Activated CD4-positive, alpha-beta memory T cell treated with anti-CD3 and anti-CD28 coated beads, Interleukin-2, amount 10 ng/mL, durations not matched to agents 7 days and 5 days (primary cell): ENCODE measurements around the gene PGM5. TPM values are rescaled to one million over a fixed set of nuclear protein-coding genes. Genes with fewer than 3 reads are reported as not detected.

Source experiments
- CTCF ChIA-PET: fragments of 350-600 bp; sonication (Branson Sonifier 250); formaldehyde crosslinking; loops from one replicate; lab custom pipeline; 2021; ENCODE audit warnings: antibody characterized with exemption, inconsistent platforms; lab: Charles Lee
- POLR2A ChIA-PET: fragments of 350-600 bp; sonication (Branson Sonifier 250); formaldehyde crosslinking; loops from one replicate; lab custom pipeline; 2021; ENCODE audit warnings: antibody characterized with exemption; lab: Charles Lee
- DNase-seq: peaks from one replicate; pipeline ENCODE4 v3.0.0-alpha.2; 2020
- H3K27ac Mint-ChIP-seq: one replicate; pipeline ENCODE4 v1.8.0; 2021; ENCODE audit warnings: mild to moderate bottlenecking, mixed read lengths
- H3K27me3 Mint-ChIP-seq: one replicate; pipeline ENCODE4 v1.8.0; 2021; ENCODE audit warnings: mixed read lengths
- H3K36me3 Mint-ChIP-seq: one replicate; pipeline ENCODE4 v1.8.0; 2021; ENCODE audit warnings: low read depth, mixed read lengths
- H3K4me1 Mint-ChIP-seq: one replicate; pipeline ENCODE4 v1.8.0; 2021; ENCODE audit warnings: mixed read lengths
- H3K4me3 Mint-ChIP-seq: one replicate; pipeline ENCODE4 v1.8.0; 2021; ENCODE audit warnings: mild to moderate bottlenecking, mixed read lengths
- H3K9me3 Mint-ChIP-seq: one replicate; pipeline ENCODE4 v1.8.0; 2021; ENCODE audit warnings: mixed read lengths
- total RNA-seq, 2 experiments: library from RNA; stranded (reverse); gene quantifications; one replicate each; pipeline ENCODE4 v1.2.3, GENCODE V29; 2021

PGM5 gene
- total RNA-seq, 2 experiments from 2014 or later = not detected

DNA sequence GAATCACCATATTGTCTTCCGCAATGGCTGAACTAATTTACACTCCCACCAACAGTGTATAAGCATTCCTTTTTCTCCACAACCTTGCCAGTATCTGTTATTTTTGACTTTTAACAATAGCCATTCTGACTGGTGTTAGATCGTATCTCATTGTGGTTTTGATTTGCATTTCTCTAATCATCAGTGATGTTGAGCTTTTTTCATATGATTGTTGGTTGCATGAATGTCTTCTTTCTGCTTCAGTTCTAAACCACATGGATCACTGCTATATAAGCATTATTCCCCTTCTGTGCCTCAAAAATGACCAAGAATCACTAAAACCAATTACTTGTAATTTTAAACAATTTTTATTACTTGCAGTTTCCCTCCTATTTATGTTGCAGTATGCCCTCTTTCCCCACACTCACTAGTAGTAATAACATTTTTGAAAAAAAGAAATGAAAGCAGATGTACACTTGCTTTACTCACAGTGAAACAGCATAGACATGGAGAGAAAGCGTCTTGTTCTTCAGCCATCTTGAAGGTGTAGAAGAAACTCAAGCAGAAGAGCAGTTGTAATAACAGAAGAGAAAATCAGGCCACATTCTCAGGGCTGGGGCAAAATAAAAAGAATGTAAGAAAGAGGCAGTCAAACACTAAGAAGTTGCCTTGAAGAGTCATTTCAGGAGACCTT, 188.8 kb downstream of the PGM5 start:
- H3K4me1 Mint-ChIP-seq = peaks cover 16% of the 10 kb centered on the region
- no peaks in the 10 kb centered on the region for H3K9me3 Mint-ChIP-seq
- ChIA-PET CTCF (no interaction called here), POLR2A (no interaction called here)
- H3K27ac Mint-ChIP-seq = no peak overlapping the region
- peaks cover 16% of the 10 kb centered on the region for H3K27me3 Mint-ChIP-seq
- H3K4me3 Mint-ChIP-seq = no peak overlapping the region
- DNase-seq = no peak
- no peaks in the 10 kb centered on the region for H3K36me3 Mint-ChIP-seq

DNA sequence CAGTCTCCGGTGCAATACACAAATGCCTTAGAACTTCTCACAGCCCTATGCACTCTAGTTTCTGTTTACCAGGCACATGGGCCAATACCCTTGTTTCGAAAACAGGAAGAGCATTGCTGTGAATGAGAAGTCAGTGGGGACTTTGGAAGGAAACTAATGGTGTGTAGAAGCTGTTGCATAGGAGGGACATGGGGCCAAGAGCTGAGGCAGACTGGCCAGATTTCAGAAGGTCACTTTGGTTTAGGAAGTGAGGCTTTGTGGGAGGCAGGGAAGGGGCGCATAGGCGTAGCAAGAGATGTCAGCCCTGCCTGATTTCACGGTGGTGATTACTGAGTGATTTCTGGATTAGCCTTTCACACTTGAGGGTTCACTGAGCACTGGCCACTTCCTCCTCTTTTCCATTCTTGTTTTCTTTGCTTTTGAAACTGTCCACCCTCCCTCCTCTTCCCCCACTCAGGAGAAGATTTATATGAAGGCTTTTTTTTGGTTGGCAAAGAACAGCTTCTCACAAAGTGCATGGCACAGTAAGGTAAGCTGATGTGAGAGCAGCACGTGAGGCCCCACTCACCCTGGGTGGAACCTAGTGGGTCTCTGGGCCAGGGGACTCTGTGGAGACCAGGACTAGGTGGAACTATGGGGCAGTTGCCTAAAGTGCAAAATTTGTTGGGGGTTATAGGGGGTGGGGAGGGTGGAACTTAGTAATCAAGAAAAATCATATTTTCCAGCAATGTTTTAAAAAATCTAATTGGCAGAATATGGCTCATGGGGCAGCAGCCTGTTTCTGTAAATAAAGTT, 190.4 kb downstream of the PGM5 start:
- H3K27me3 Mint-ChIP-seq = peaks cover 18% of the 10 kb centered on the region
- peak overlapping the region; percentile 24 for H3K27ac Mint-ChIP-seq
- H3K4me1 Mint-ChIP-seq = peaks cover 16% of the 10 kb centered on the region
- H3K9me3 Mint-ChIP-seq = no peaks in the 10 kb centered on the region
- POLR2A ChIA-PET = no interaction called here
- CTCF ChIA-PET = interaction anchor here (1.0 kb wide), 1 partner anchor 13 kb away, joined by 3 read pairs; no protein-coding TSS in a partner anchor
- no peak overlapping the region for H3K4me3 Mint-ChIP-seq
- no peaks in the 10 kb centered on the region for H3K36me3 Mint-ChIP-seq
- DNase-seq = peak; percentile 18

DNA sequence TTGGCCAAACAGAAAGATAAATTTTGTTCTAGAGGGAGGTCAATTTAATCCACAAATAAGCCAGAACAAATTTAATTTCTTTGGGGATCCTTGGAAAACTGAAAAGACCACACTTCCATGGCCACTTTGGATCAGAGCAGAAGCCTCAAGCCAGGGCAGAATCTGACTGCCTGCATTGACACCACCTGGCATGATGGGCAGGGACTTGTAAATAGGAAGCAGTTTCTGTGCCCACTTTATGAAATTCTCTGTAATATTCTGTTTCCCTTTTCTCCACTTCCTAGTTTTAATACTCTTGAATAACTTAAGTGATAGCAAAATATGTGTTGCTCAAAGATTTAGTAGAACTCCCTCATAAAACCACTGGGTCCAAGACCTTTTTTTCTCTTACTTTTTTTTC, 191.0 kb downstream of the PGM5 start:
- no peak overlapping the region for H3K4me3 Mint-ChIP-seq
- H3K4me1 Mint-ChIP-seq = peaks cover 16% of the 10 kb centered on the region
- ChIA-PET CTCF (interaction anchor here (1.0 kb wide), 1 partner anchor 12 kb away, joined by 3 read pairs; no protein-coding TSS in a partner anchor), POLR2A (no interaction called here)
- H3K9me3 Mint-ChIP-seq = no peaks in the 10 kb centered on the region
- no peak for DNase-seq
- H3K36me3 Mint-ChIP-seq = no peaks in the 10 kb centered on the region
- peaks cover 18% of the 10 kb centered on the region for H3K27me3 Mint-ChIP-seq
- H3K27ac Mint-ChIP-seq = no peak overlapping the region

DNA sequence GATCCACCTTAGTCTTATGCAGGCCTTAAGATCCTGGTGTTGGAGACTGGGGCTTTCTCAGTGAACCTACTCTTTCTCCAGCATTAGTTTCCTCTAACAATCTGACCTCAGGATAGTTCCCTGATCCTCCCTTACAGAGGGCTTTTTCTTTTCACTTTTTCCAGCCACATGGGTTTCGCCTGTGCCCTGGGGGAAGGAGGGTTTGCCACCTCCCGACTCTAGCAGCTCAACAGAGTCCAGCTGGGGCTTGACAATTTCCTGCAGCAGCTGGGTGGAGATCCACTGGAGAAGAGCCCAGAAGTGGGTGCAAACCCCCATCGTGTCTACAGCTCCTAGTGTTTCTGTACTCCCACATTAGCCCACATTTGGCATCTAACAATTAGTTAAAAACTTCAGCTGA, 191.8 kb downstream of the PGM5 start:
- no peak overlapping the region for H3K4me3 Mint-ChIP-seq
- no peak overlapping the region for H3K27ac Mint-ChIP-seq
- DNase-seq = no peak
- CTCF ChIA-PET = no interaction called here
- H3K27me3 Mint-ChIP-seq = peaks cover 21% of the 10 kb centered on the region
- peaks cover 19% of the 10 kb centered on the region for H3K4me1 Mint-ChIP-seq
- POLR2A ChIA-PET = no interaction called here
- no peaks in the 10 kb centered on the region for H3K9me3 Mint-ChIP-seq
- no peaks in the 10 kb centered on the region for H3K36me3 Mint-ChIP-seq

DNA sequence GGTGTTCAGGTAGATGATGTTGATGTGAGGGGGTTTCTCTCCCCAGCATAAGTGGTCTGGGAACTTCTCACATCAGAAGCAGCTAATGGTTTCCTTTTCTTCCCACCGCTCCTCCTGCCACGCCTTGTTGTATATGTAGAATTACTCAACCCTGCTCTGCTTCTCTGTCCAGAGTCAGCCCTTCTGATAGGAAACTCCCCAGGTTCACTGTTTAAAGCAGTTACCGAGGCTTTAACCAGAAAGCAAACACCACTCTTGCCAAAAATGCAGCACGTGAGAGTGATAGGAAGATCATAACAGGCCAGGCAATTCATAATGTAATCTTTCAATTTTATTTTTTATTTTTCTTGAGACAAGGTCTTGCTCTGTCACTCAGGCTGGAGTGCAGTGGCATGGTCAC, 194.8 kb downstream of the PGM5 start:
- DNase-seq = no peak
- POLR2A ChIA-PET = no interaction called here
- H3K27me3 Mint-ChIP-seq = peaks cover 27% of the 10 kb centered on the region
- no peaks in the 10 kb centered on the region for H3K9me3 Mint-ChIP-seq
- CTCF ChIA-PET = no interaction called here
- peaks cover 14% of the 10 kb centered on the region for H3K4me1 Mint-ChIP-seq
- H3K36me3 Mint-ChIP-seq = no peaks in the 10 kb centered on the region
- no peak overlapping the region for H3K4me3 Mint-ChIP-seq
- H3K27ac Mint-ChIP-seq = no peak overlapping the region

DNA sequence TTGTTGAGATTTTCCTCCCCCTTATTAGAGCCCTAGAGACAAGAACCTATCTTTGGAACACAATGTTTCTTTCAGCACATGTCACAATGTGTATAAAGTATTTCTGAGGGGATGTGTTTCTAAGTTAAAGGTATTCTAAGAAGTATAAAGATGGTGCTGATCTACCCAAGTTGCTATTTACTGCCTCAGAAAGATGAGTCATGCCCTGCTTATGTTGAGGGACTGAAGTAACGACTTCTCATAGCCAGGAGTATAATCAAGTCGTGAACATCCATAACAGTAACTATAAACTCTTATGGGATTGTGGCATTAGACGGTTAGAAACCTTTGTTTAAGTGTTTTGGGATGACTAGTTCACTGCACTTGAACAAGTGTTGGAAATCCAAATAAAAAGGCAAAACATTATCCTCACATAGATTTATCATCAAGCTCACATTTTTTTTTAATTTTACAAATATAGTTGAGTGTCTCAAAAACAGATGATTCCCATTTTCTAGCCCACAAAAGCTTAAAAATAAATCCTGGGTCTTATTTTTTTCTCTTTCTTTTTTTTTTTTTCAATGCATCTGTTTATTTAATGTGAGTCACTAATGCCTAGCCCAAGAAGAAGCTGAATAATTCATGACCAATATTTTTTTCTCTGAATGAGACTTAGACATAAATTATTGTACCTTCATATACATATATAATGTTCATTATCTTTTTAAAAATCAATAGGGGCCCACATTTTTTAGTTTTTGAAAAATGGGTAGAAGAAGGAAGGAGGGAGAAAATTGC, 196.5 kb downstream of the PGM5 start:
- Mint-ChIP-seq H3K4me3 (no peak overlapping the region), H3K9me3 (no peaks in the 10 kb centered on the region), H3K27me3 (peaks cover 32% of the 10 kb centered on the region), H3K27ac (no peak overlapping the region), H3K36me3 (no peaks in the 10 kb centered on the region), H3K4me1 (peaks cover 3% of the 10 kb centered on the region)
- no peak for DNase-seq
- ChIA-PET CTCF (interaction anchor here (0.7 to 1.3 kb wide), 3 partner anchors 9 to 16 kb away, joined by 3 to 4 read pairs (median 3); no protein-coding TSS in a partner anchor), POLR2A (no interaction called here)

DNA sequence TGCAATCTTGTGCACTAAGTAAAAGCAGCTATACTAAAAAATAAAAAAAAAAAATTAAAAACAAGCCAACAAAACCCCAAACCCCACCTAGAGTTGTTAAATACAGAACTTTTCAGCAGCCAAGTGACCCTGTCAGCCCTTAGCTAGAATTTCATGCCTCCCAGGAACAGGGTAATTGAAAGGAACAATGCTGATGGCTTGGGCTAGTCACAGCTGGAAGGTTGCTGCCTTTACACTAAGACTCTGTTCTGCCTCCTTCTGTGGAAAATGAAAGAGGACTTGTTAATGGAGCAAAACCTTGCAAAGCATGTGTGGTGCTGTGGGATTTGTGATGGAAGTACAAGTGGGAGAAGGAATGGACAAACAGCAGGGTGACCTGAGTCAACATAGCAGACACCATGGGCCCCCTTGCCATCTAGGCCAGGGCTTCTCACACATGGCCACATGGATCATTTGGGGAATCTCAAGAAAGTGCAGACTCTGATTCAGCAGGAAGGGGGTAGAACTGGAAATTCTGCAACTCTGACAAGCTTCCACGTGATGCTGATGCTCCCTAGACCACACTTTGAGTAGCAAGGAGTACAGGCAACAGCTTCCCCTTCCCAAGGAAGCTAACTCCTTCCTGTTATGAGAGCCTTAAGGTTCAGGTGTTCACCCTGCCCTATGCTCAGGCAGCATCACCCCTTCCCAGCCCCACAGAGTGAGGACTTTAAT, 199.2 kb downstream of the PGM5 start:
- peaks cover 15% of the 10 kb centered on the region for H3K4me1 Mint-ChIP-seq
- no peaks in the 10 kb centered on the region for H3K36me3 Mint-ChIP-seq
- DNase-seq = no peak
- H3K9me3 Mint-ChIP-seq = no peaks in the 10 kb centered on the region
- ChIA-PET POLR2A (no interaction called here), CTCF (interaction anchor here (1.8 kb wide), 1 partner anchor 13 kb away, joined by 4 read pairs; no protein-coding TSS in a partner anchor)
- H3K4me3 Mint-ChIP-seq = no peak overlapping the region
- peaks cover 32% of the 10 kb centered on the region for H3K27me3 Mint-ChIP-seq
- no peak overlapping the region for H3K27ac Mint-ChIP-seq

DNA sequence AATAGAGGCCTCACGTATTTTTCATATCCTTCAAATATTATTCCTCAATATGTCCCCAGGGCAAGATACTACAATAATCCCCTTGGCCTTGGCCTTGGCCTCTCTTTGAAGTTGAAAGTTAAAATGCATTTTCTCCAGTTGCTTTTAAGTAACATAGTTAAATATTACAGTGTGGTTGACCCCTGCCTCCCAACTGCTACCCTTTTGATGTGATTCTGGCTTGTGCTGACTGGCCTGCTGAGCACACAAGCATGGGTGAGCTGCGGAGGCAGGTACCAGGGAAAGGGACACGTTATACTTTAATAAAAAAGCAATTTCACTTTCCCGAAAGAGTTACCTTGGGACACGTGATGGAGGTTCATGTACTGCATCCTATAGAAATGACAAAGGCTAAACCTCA, 202.1 kb downstream of the PGM5 start:
- Mint-ChIP-seq H3K9me3 (no peaks in the 10 kb centered on the region), H3K27me3 (peaks cover 22% of the 10 kb centered on the region), H3K27ac (no peak overlapping the region), H3K4me1 (peaks cover 15% of the 10 kb centered on the region), H3K4me3 (no peak overlapping the region), H3K36me3 (no peaks in the 10 kb centered on the region)
- ChIA-PET CTCF (no interaction called here), POLR2A (no interaction called here)
- no peak for DNase-seq

DNA sequence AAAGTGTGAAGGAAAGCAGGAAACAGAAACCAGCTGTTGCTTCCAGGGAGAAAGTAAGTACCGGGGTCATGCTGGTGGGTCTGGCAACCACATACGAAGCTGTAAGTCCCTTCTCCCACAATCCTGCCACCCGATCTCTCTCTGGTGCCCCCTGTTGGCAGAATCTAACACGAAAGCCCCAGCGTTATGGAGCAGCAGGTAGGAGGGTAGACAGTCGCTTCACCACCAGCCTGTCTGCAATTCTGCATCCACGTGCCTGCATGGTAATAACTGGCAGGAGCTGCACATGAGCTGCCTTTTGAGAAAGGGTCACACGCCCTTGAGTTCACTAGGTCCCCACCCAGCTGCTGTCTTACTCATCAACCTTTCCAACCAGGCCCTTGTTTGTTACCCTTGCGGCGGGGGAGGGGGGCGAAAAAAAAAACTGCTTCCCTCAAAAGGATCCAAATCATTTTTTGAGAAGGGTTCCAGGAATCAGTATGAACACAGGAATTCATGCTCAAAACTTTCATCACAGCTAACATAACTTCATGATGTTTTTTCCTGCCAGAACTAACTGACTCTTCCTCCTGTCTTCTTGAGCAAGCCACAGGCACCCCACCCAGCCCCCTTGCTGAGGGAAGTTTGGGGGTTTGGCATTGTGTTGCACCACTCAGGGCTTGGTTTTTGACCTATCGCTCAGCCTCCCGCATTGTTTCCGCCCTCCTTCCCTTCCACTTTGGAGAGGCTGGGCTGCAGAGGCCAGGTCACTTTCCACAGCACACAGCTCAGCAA, 203.8 kb downstream of the PGM5 start:
- peaks cover 15% of the 10 kb centered on the region for H3K4me1 Mint-ChIP-seq
- no peaks in the 10 kb centered on the region for H3K36me3 Mint-ChIP-seq
- no peaks in the 10 kb centered on the region for H3K9me3 Mint-ChIP-seq
- ChIA-PET POLR2A (interaction anchor here (0.6 kb wide), 2 partner anchors 235 to 361 kb away, joined by 3 read pairs; no protein-coding TSS in a partner anchor), CTCF (interaction anchor here (0.8 to 1.7 kb wide), 10 partner anchors 8 to 969 kb away, joined by 3 to 18 read pairs (median 3); no protein-coding TSS in a partner anchor)
- no peak overlapping the region for H3K4me3 Mint-ChIP-seq
- no peak overlapping the region for H3K27ac Mint-ChIP-seq
- peak; percentile 58 for DNase-seq
- peaks cover 13% of the 10 kb centered on the region for H3K27me3 Mint-ChIP-seq

DNA sequence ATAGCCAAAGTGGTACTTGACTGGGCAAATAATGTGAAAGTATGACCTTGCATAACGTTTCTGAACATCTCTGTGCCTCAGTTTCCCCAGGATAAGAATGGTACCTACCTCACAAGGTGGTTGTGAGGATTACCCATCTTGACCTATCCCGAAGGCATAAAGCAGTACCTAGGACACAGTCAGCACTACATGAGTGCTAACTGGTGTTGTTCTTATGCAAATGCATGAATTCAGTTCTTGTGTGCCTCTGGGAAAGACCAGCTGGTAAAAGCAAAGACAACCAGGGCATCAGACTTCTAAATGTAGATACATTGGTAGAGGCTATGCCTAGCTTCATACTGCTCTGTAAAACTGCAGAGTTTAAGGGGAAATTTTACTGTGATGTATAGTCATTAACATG, 206.1 kb downstream of the PGM5 start:
- no peak for DNase-seq
- Mint-ChIP-seq H3K4me1 (peaks cover 15% of the 10 kb centered on the region), H3K9me3 (no peaks in the 10 kb centered on the region), H3K27ac (no peak overlapping the region), H3K27me3 (peaks cover 9% of the 10 kb centered on the region), H3K36me3 (no peaks in the 10 kb centered on the region), H3K4me3 (no peak overlapping the region)
- CTCF ChIA-PET = interaction anchor here (0.8 kb wide), 3 partner anchors 9 to 43 kb away, joined by 3 to 4 read pairs (median 3); no protein-coding TSS in a partner anchor
- POLR2A ChIA-PET = no interaction called here

DNA sequence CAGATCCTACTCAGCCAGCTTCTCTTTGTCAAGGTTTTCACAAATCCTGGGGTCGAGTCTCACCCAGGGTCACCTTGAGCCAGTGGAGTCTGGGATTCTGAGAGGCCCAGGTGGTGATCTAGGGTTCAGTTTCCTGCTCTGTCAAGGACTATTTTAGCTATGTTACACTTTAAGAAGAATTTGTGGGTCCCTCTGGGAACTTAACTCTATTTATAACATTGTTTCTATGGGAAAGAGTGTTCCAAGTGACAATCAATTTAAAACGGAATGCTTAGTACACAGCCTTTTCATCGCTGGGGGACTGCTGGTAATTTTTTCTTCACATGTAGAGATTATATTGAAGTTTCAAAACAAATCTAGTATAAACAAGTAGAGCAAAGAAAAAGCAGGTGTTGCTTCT, 211.2 kb downstream of the PGM5 start:
- CTCF ChIA-PET = interaction anchor here (0.6 to 2.4 kb wide), 10 partner anchors 8 to 452 kb away, joined by 3 to 18 read pairs (median 4); partner anchors contain the start of gene TMEM252
- Mint-ChIP-seq H3K4me1 (no peaks in the 10 kb centered on the region), H3K36me3 (no peaks in the 10 kb centered on the region), H3K9me3 (peaks cover 3% of the 10 kb centered on the region), H3K4me3 (no peak overlapping the region), H3K27ac (no peak overlapping the region), H3K27me3 (peaks cover 18% of the 10 kb centered on the region)
- no peak for DNase-seq
- POLR2A ChIA-PET = no interaction called here
